GM12878 (cell line): ENCODE data around the gene MRPL57. TPM values are rescaled to one million over a fixed set of nuclear protein-coding genes. Genes with fewer than 3 reads are reported as not detected.

Experiments
- ATAC-seq: fragments of 200-7000 bp; cut with Tn5 transposase; 3 replicates; pipeline ENCODE4 v1.9.1; 2020; ENCODE audit warnings: mild to moderate bottlenecking, moderate library complexity
- BruUV-seq: library from RNA; stranded (reverse); fragments of 400-500 nt; replicated peaks from 2 replicates; lab custom pipeline; 2021; lab: Mats Ljungman, UMichigan
- CTCF ChIA-PET: fragments of 300-600 bp; sonication (Branson Sonifier 250); formaldehyde crosslinking; extraction: SDS; loops from one replicate; lab custom pipeline; 2021; ENCODE audit warnings: inconsistent platforms; lab: Yijun Ruan, JAX
- POLR2A ChIA-PET: fragments of 350-600 bp; formaldehyde crosslinking; extraction: SDS; loops from one replicate; lab custom pipeline; 2021; ENCODE audit warnings: inconsistent platforms; lab: Charles Lee
- RAD21 ChIA-PET: fragments of 300-600 bp; sonication (Branson Sonifier 250); formaldehyde crosslinking; loops from one replicate; lab custom pipeline; 2023; ENCODE audit warnings: antibody characterized with exemption; ENCODE audit not compliant: unreplicated experiment; lab: Charles Lee
- SMC1A ChIA-PET: fragments of 300-600 bp; sonication (Branson Sonifier 250); formaldehyde crosslinking; loops from one replicate; lab custom pipeline; 2023; ENCODE audit not compliant: unreplicated experiment, uncharacterized antibody; lab: Charles Lee
- DNase-seq: peaks from one replicate; pipeline ENCODE4 v3.0.0-alpha.2; 2011; ENCODE audit warnings: low read depth, low spot score
- FAIRE-seq: peaks from 3 replicates; lab custom pipeline; 2011; peaks lifted over from hg19 to GRCh38; lab: Jason Lieb, UNC
- H2AFZ ChIP-seq: 2 replicates; pipeline ENCODE4 v1.6.0; 2011; ENCODE audit warnings: low read depth, low read length, control low read depth; ENCODE audit not compliant: control insufficient read depth
- H3K27ac ChIP-seq: 2 replicates; pipeline ENCODE4 v1.5.1; 2011; ENCODE audit warnings: control low read depth; ENCODE audit not compliant: control insufficient read depth, insufficient read depth
- H3K27me3 ChIP-seq, 2 experiments: replicated peaks in 1 of 2; 2 replicates each; pipeline versions ENCODE4 v1.6.0 to v1.6.1; 2011; ENCODE audit warnings: low read length in 1 of 2; ENCODE audit not compliant: control insufficient read depth in 2 of 2, insufficient read depth in 2 of 2
- H3K36me3 ChIP-seq, 2 experiments: 2 replicates each; pipeline ENCODE4 v1.5.1; 2011; ENCODE audit warnings: low read length in 1 of 2; ENCODE audit not compliant: control insufficient read depth in 2 of 2, insufficient read depth in 2 of 2
- H3K4me1 ChIP-seq: 2 replicates; pipeline ENCODE4 v1.6.1; 2011; ENCODE audit warnings: mild to moderate bottlenecking, low read length, moderate library complexity, mixed read lengths; ENCODE audit not compliant: control insufficient read depth, insufficient read depth
- H3K4me2 ChIP-seq: 2 replicates; pipeline ENCODE4 v1.6.0; 2011; ENCODE audit warnings: control low read depth; ENCODE audit not compliant: control insufficient read depth, insufficient read depth
- H3K4me3 ChIP-seq: fragments of 200-600 bp; sonication (generic); 2 replicates; pipeline ENCODE4 v1.5.1; 2016
- H3K79me2 ChIP-seq: 2 replicates; pipeline ENCODE4 v1.6.0; 2011; ENCODE audit warnings: low read length; ENCODE audit not compliant: control insufficient read depth, insufficient read depth
- H3K9ac ChIP-seq: 2 replicates; pipeline ENCODE4 v1.8.0; 2011; ENCODE audit warnings: low read length, control low read depth, mixed read lengths; ENCODE audit not compliant: control insufficient read depth, insufficient read depth
- H3K9me3 ChIP-seq: replicated peaks from 3 replicates; pipeline ENCODE4 v1.5.1; 2011; ENCODE audit warnings: mild to moderate bottlenecking, low read length; ENCODE audit not compliant: control insufficient read depth, insufficient read depth
- H4K20me1 ChIP-seq: 2 replicates; pipeline ENCODE4 v1.6.0; 2011; ENCODE audit not compliant: control insufficient read depth, insufficient read depth
- CBX3 ChIP-seq: fragments of 200-600 bp; sonication (generic); IDR thresholded peaks from 2 replicates; pipeline ENCODE4 v1.6.1; 2016; ENCODE audit warnings: low read depth, borderline replicate concordance
- CEBPB ChIP-seq, 2 experiments: fragments of 150-350 bp in 1 of 2; IDR thresholded peaks; 2 replicates each; pipeline ENCODE4 v1.6.1; 2012 to 2014; ENCODE audit warnings: low read depth in 2 of 2, low read length in 2 of 2, borderline replicate concordance in 1 of 2, inconsistent platforms in 1 of 2
- EP300 ChIP-seq, 2 experiments: fragments of 150-350 bp in 1 of 2; IDR thresholded peaks; 2 replicates each; pipeline ENCODE4 v1.6.1; 2011 to 2012; ENCODE audit warnings: low read depth in 2 of 2, low read length in 2 of 2, borderline replicate concordance in 1 of 2, improper control_type of control experiment in 1 of 2, inconsistent platforms in 1 of 2; ENCODE audit not compliant: control insufficient read depth in 1 of 2
- FOXK2 ChIP-seq: fragments of 450-650 bp; IDR thresholded peaks from 2 replicates; pipeline ENCODE4 v1.6.1; 2017; ENCODE audit warnings: mild to moderate bottlenecking, moderate library complexity
- GATAD2B ChIP-seq: fragments of 450-650 bp; conservative IDR thresholded peaks from 2 replicates; pipeline ENCODE4 v1.6.1; 2017; ENCODE audit warnings: low read depth, mild to moderate bottlenecking, moderate library complexity
- HDAC6 ChIP-seq: fragments of 200-600 bp; sonication (generic); IDR thresholded peaks from one replicate; pipeline ENCODE4 v1.8.0; 2017; ENCODE audit warnings: antibody characterized with exemption; ENCODE audit not compliant: unreplicated experiment
- IRF3 ChIP-seq: fragments of 450-650 bp; IDR thresholded peaks from 2 replicates; pipeline ENCODE4 v1.6.1; 2014; ENCODE audit warnings: mild to moderate bottlenecking
- JUNB ChIP-seq: IDR thresholded peaks from 2 replicates; pipeline ENCODE4 v1.6.1; 2016; ENCODE audit warnings: antibody characterized with exemption, mild to moderate bottlenecking
- MAX ChIP-seq: IDR thresholded peaks from 2 replicates; pipeline ENCODE4 v1.6.1; 2012; ENCODE audit warnings: low read depth, low read length, improper control_type of control experiment
- MYB ChIP-seq: fragments of 150-350 bp; IDR thresholded peaks from 2 replicates; pipeline ENCODE4 v1.6.1; 2014; ENCODE audit warnings: mild to moderate bottlenecking, low read depth, low read length, borderline replicate concordance
- NFYA ChIP-seq: IDR thresholded peaks from 2 replicates; pipeline ENCODE4 v1.6.1; 2011; ENCODE audit warnings: low read depth, mild to moderate bottlenecking, low read length, improper control_type of control experiment, borderline replicate concordance
- NFYB ChIP-seq: IDR thresholded peaks from 2 replicates; pipeline ENCODE4 v1.6.1; 2011; ENCODE audit warnings: low read depth, mild to moderate bottlenecking, low read length, improper control_type of control experiment, moderate library complexity; ENCODE audit not compliant: insufficient read depth
- RB1 ChIP-seq: fragments of 450-650 bp; formaldehyde crosslinking; IDR thresholded peaks from 2 replicates; pipeline ENCODE4 v1.6.1; 2017; ENCODE audit warnings: mild to moderate bottlenecking, borderline replicate concordance
- SMAD5 ChIP-seq: IDR thresholded peaks from 2 replicates; pipeline ENCODE4 v1.6.1; 2016; ENCODE audit warnings: antibody characterized with exemption, low read depth
- TAF1 ChIP-seq: IDR thresholded peaks from 2 replicates; pipeline ENCODE4 v1.6.1; 2011; ENCODE audit warnings: mild to moderate bottlenecking, low read depth, low read length, borderline replicate concordance
- TCF3 ChIP-seq: IDR thresholded peaks from 2 replicates; pipeline ENCODE4 v1.6.1; 2012; ENCODE audit warnings: low read depth, mild to moderate bottlenecking, low read length, borderline replicate concordance; ENCODE audit not compliant: insufficient read depth
- TCF7 ChIP-seq: IDR thresholded peaks from 2 replicates; pipeline ENCODE4 v1.6.1; 2014; ENCODE audit warnings: antibody characterized with exemption, borderline replicate concordance
- ZSCAN29 ChIP-seq: fragments of 450-650 bp; IDR thresholded peaks from 2 replicates; pipeline ENCODE4 v1.6.1; 2017; ENCODE audit warnings: mild to moderate bottlenecking, moderate library complexity
- in situ Hi-C: fragments of 300-500 bp; cut with MboI; formaldehyde crosslinking; loops from 9 replicates; pipeline ENCODE4 v1.14.3; 2018; ENCODE audit warnings: mixed read lengths
- intact Hi-C: fragments of 100-400 bp; cut with micrococcal nuclease; formaldehyde crosslinking; loops from one replicate; pipeline ENCODE4 v1.14.2; 2022; ENCODE audit not compliant: unreplicated experiment
- polyA plus RNA-seq, 11 experiments: library from polyadenylated mRNA; depleted of rRNA in 4 of 11; unstranded in 6 of 11; stranded (reverse) in 5 of 11; fragments of >200 nt; fragmentation: Nextera tagmentation in 4 of 11; fragmentation: Illumina TruSeq in 1 of 11; extraction: Ambion mirVana in 4 of 11; extraction: Trizol in 1 of 11; gene quantifications; 1 replicate in 1 of 11; 2 replicates in 10 of 11; pipeline versions ENCODE4 v1.2.1 to v1.2.3, GENCODE V29; 2011 to 2016; ENCODE audit warnings: inconsistent platforms in 2 of 11, missing spikeins in 2 of 11, low read depth in 1 of 11
- total RNA-seq, 4 experiments: library from RNA; depleted of rRNA in 3 of 4; stranded (reverse); fragments of >200 nt in 3 of 4; fragmentation: Illumina TruSeq in 1 of 4; extraction: Trizol in 1 of 4; gene quantifications; 2 replicates each; pipeline versions ENCODE4 v1.2.1 to v1.2.3, GENCODE V29; 2013 to 2021
- TF ChIP-seq, protein P1 (sequence below): fragments of 150-350 bp; IDR thresholded peaks from 2 replicates; pipeline ENCODE4 v1.6.1; 2014; ENCODE audit warnings: mild to moderate bottlenecking, low read depth, low read length

Gene MRPL57
- total and polyA plus RNA-seq, 10 of the 15 experiments (the other 5 are each of a cell fraction or from before 2014, with no cell fraction given): 10.5 to 90.6 (median 25.9) TPM

DNA sequence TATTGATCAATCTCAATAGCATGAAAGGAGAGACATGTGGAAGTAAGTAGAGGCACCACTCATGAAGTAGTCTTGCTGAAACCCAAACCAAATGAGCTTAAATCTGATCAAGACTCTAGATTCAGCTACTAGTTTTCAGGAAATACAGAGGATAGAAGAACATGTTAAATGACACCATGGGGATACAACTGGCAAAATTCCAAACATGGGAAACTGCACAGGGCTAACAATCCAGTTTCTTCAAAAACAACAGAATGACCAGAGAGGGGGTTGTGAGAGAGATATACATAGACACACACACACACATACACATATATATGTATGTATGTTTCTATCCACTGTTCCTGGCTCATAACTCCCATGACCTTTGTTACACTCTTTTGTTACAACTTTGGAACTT is 44.8 kb downstream of the MRPL57 start:
- ChIA-PET POLR2A (no interaction called here), RAD21 (interaction anchor here (0.6 kb wide), 1 partner anchor 215 kb away, joined by 3 read pairs; no protein-coding TSS in a partner anchor), CTCF (interaction anchor here (1.4 kb wide), 1 partner anchor 89 kb away, joined by 3 read pairs; no protein-coding TSS in a partner anchor), SMC1A (interaction anchor here (0.9 kb wide), 1 partner anchor 9 kb away, joined by 3 read pairs; no protein-coding TSS in a partner anchor)
- Histone ChIP-seq H3K4me3 (no peak overlapping the region), H4K20me1 (no peaks in the 10 kb centered on the region), H3K79me2 (no peaks in the 10 kb centered on the region), H3K9ac (no peak overlapping the region), H3K27me3 (peaks cover 0 to 5% of the 10 kb centered on the region in 2 experiments; a peak in 2 of 4 replicates), H3K4me2 (no peak overlapping the region), H3K4me1 (peaks cover 16% of the 10 kb centered on the region), H3K27ac (no peak overlapping the region), H2AFZ (no peak overlapping the region), H3K9me3 (peaks cover 3% of the 10 kb centered on the region; the same call in 2 of the 3 replicates), H3K36me3 (no peaks in the 10 kb centered on the region)
- FAIRE-seq (no peak), ATAC-seq (no peak), DNase-seq (no peak)
- no TSS peak for BruUV-seq
- TF ChIP-seq TAF1: no peak
- no peak for TF ChIP-seq HDAC6
- no peak for TF ChIP-seq TCF7
- no peak for TF ChIP-seq JUNB
- TF ChIP-seq, protein P1, sequence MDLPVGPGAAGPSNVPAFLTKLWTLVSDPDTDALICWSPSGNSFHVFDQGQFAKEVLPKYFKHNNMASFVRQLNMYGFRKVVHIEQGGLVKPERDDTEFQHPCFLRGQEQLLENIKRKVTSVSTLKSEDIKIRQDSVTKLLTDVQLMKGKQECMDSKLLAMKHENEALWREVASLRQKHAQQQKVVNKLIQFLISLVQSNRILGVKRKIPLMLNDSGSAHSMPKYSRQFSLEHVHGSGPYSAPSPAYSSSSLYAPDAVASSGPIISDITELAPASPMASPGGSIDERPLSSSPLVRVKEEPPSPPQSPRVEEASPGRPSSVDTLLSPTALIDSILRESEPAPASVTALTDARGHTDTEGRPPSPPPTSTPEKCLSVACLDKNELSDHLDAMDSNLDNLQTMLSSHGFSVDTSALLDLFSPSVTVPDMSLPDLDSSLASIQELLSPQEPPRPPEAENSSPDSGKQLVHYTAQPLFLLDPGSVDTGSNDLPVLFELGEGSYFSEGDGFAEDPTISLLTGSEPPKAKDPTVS: no peak
- TF ChIP-seq GATAD2B: no peak
- TF ChIP-seq NFYB: no peak
- TF ChIP-seq EP300 (IDR thresholded peaks at IDR 0.05; ENCODE audit: borderline replicate concordance in 1 of 2, control insufficient read depth in 1 of 2, low read depth in 2 of 2, low read length in 2 of 2): no peak
- no peak for TF ChIP-seq SMAD5
- TF ChIP-seq ZSCAN29: no peak
- TF ChIP-seq FOXK2: no peak
- no peak for TF ChIP-seq CBX3
- no peak for TF ChIP-seq NFYA
- TF ChIP-seq MYB: no peak
- TF ChIP-seq IRF3: no peak
- no peak for TF ChIP-seq RB1
- TF ChIP-seq TCF3: no peak
- no peak for TF ChIP-seq CEBPB (IDR thresholded peaks at IDR 0.05; ENCODE audit: borderline replicate concordance in 1 of 2, low read depth in 2 of 2, low read length in 2 of 2)
- TF ChIP-seq MAX: no peak
- in situ Hi-C loops (no loop called here), intact Hi-C loops (no loop called here)
